ENCODE results near the gene HSF4.

GRCh38 chr16:67146523-67147357 is 17.8 kb upstream of the HSF4 start:
- no peak for TF ChIP-seq E2F1 (CRISPR knock-in tag; IDR thresholded peaks at IDR 0.05)
- TF ChIP-seq USF2 (CRISPR knock-in tag; IDR thresholded peaks at IDR 0.05), result no peak
